Measurements from ENCODE around the gene STAT4. TPM values are rescaled to one million over a fixed set of nuclear protein-coding genes. Genes with fewer than 3 reads are reported as not detected.

STAT4 gene
- total RNA-seq, 1 donor from 2014 or later, result 0.46 TPM

GRCh38 chr2:191158193-191158592, 7.4 kb upstream of the STAT4 start:
- Histone ChIP-seq H3K36me3 (ENCODE audit: control insufficient read depth, insufficient read depth, low read length) (no peaks in the 10 kb centered on the region), H3K27me3 (ENCODE audit: control insufficient read depth, insufficient read depth, low read length) (no peaks in the 10 kb centered on the region), H3K4me3 (ENCODE audit: low read depth, low read length) (no peak overlapping the region)
- TF ChIP-seq, protein P1, sequence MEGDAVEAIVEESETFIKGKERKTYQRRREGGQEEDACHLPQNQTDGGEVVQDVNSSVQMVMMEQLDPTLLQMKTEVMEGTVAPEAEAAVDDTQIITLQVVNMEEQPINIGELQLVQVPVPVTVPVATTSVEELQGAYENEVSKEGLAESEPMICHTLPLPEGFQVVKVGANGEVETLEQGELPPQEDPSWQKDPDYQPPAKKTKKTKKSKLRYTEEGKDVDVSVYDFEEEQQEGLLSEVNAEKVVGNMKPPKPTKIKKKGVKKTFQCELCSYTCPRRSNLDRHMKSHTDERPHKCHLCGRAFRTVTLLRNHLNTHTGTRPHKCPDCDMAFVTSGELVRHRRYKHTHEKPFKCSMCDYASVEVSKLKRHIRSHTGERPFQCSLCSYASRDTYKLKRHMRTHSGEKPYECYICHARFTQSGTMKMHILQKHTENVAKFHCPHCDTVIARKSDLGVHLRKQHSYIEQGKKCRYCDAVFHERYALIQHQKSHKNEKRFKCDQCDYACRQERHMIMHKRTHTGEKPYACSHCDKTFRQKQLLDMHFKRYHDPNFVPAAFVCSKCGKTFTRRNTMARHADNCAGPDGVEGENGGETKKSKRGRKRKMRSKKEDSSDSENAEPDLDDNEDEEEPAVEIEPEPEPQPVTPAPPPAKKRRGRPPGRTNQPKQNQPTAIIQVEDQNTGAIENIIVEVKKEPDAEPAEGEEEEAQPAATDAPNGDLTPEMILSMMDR (IDR thresholded peaks at IDR 0.05; ENCODE audit: insufficient read depth, low read length, poor library complexity, severe bottlenecking), result no peak
- DNase-seq (ENCODE audit: low read depth), result no peak

GRCh38 chr2:191155608-191156071, 4.8 kb upstream of the STAT4 start:
- Histone ChIP-seq H3K4me3 (ENCODE audit: low read depth, low read length) (no peak overlapping the region), H3K36me3 (ENCODE audit: control insufficient read depth, insufficient read depth, low read length) (no peaks in the 10 kb centered on the region), H3K27me3 (ENCODE audit: control insufficient read depth, insufficient read depth, low read length) (no peaks in the 10 kb centered on the region)
- TF ChIP-seq, protein P1 (IDR thresholded peaks at IDR 0.05; ENCODE audit: insufficient read depth, low read length, poor library complexity, severe bottlenecking), result peak; percentile 62
- no peak for DNase-seq (ENCODE audit: low read depth)

GRCh38 chr2:191153716-191154115, 2.9 kb upstream of the STAT4 start:
- TF ChIP-seq, protein P1 (IDR thresholded peaks at IDR 0.05; ENCODE audit: insufficient read depth, low read length, poor library complexity, severe bottlenecking), result no peak
- no peaks in the 10 kb centered on the region for H3K36me3 ChIP-seq (ENCODE audit: control insufficient read depth, insufficient read depth, low read length)
- no peaks in the 10 kb centered on the region for H3K27me3 ChIP-seq (ENCODE audit: control insufficient read depth, insufficient read depth, low read length)
- no peak for DNase-seq (ENCODE audit: low read depth)
- no peak overlapping the region for H3K4me3 ChIP-seq (ENCODE audit: low read depth, low read length)

GRCh38 chr2:191152482-191153240, 1.9 kb upstream of the STAT4 start:
- no peak for DNase-seq (ENCODE audit: low read depth)
- TF ChIP-seq, protein P1 (IDR thresholded peaks at IDR 0.05; ENCODE audit: insufficient read depth, low read length, poor library complexity, severe bottlenecking), result no peak

DNA sequence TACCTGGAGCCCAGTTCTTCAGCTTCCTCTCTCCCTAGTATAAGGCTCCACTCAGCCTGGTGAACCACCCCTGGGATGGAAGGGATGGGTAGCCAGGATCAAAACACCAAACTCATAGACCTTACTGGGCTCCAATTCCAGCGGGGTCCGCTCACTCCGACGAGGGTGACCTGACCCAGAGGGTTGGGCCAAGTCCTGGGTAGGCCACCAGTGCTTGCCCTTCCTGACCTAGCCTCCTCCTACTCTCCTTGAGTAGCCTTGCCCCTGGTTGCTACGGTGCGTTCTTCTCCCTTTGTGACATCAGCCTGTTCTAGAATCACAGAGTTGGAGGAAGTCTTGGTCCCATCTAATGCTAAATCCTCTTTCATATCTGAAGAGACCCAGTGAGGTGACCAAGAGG, 537 bp upstream of the STAT4 start:
- TF ChIP-seq, protein P1 (IDR thresholded peaks at IDR 0.05; ENCODE audit: insufficient read depth, low read length, poor library complexity, severe bottlenecking), result no peak
- DNase-seq (ENCODE audit: low read depth), result no peak
- no peaks in the 10 kb centered on the region for H3K27me3 ChIP-seq (ENCODE audit: control insufficient read depth, insufficient read depth, low read length)
- no peak overlapping the region for H3K4me3 ChIP-seq (ENCODE audit: low read depth, low read length)
- no peaks in the 10 kb centered on the region for H3K36me3 ChIP-seq (ENCODE audit: control insufficient read depth, insufficient read depth, low read length)

More at GRCh38 chr2:191152482-191153240, 1.9 kb upstream of the STAT4 start:
- Histone ChIP-seq H3K36me3 (ENCODE audit: control insufficient read depth, insufficient read depth, low read length) (no peaks in the 10 kb centered on the region), H3K4me3 (ENCODE audit: low read depth, low read length) (no peak overlapping the region), H3K27me3 (ENCODE audit: control insufficient read depth, insufficient read depth, low read length) (no peaks in the 10 kb centered on the region)

DNA sequence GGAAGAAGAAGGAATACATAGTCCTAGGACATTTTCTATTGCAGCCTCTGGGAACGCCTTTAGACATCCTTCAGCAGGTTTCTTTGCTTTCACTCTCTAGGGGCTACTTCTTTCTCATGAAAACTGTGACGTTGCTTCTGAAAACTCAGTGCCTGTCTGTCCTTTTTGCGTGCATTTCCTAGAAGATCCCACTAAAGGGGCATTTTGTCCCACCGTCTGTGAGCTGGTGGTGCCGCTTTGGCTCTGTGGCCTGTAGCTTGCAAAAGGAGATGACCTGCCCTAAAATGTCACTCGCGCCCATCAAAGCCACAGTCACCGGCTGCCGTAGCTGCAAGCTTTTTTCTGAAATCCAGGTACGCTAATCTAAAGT, 579 bp downstream of the STAT4 start:
- no peak for DNase-seq (ENCODE audit: low read depth)
- H3K4me3 ChIP-seq (ENCODE audit: low read depth, low read length), result peak overlapping the region; percentile 47
- TF ChIP-seq, protein P1 (IDR thresholded peaks at IDR 0.05; ENCODE audit: insufficient read depth, low read length, poor library complexity, severe bottlenecking), result no peak
- no peaks in the 10 kb centered on the region for H3K36me3 ChIP-seq (ENCODE audit: control insufficient read depth, insufficient read depth, low read length)
- H3K27me3 ChIP-seq (ENCODE audit: control insufficient read depth, insufficient read depth, low read length), result no peaks in the 10 kb centered on the region

Measured in kidney epithelial cell (primary cell).